Upper lobe of left lung (tissue), 6 donors: ENCODE results near the gene ABCD1. TPM values are rescaled to one million over a fixed set of nuclear protein-coding genes. Genes with fewer than 3 reads are reported as not detected.
"Not testable (repeated sequence)": the region's sequence is repeated elsewhere in the genome, so short reads cannot be mapped to it uniquely, and the experiment has no call there.

Experiments
- ATAC-seq, 2 donors: fragments of 200-7000 bp; cut with Tn5 transposase; one replicate each; pipeline ENCODE4 v1.9.1; 2022; ENCODE audit warnings: mild to moderate bottlenecking in 2 of 2, moderate library complexity in 2 of 2; ENCODE audit not compliant: low FRiP score in 2 of 2
- DNase-seq, 2 donors: peaks; one replicate each; pipeline ENCODE4 v3.0.0-alpha.2; 2019 to 2020
- H3K27ac ChIP-seq, 4 donors: fragments of 200-600 bp; sonication (generic); one replicate each; pipeline ENCODE4 v1.5.1; 2016 to 2019
- H3K27me3 ChIP-seq, 4 donors: fragments of 200-600 bp; sonication (generic); one replicate each; pipeline ENCODE4 v1.5.1; 2017 to 2019
- H3K36me3 ChIP-seq, 4 donors: fragments of 200-600 bp; sonication (generic); one replicate each; pipeline ENCODE4 v1.5.1; 2016 to 2019
- H3K4me1 ChIP-seq, 4 donors: fragments of 200-600 bp; sonication (generic); one replicate each; pipeline ENCODE4 v1.5.1; 2018 to 2019
- H3K4me3 ChIP-seq, 4 donors: fragments of 200-600 bp; sonication (generic); one replicate each; pipeline ENCODE4 v1.5.1; 2017 to 2019; ENCODE audit warnings: mild to moderate bottlenecking in 2 of 4, moderate library complexity in 1 of 4
- H3K9me3 ChIP-seq, 4 donors: fragments of 200-600 bp; sonication (generic); one replicate each; pipeline ENCODE4 v1.5.1; 2018 to 2019
- EP300 ChIP-seq, 4 donors: sonication (generic); formaldehyde crosslinking; IDR thresholded peaks; one replicate each; pipeline ENCODE4 v1.5.1; 2017; ENCODE audit warnings: antibody characterized with exemption in 4 of 4, control low read depth in 2 of 4
- POLR2A ChIP-seq, 4 donors: fragments of 450-650 bp; IDR thresholded peaks; one replicate each; pipeline ENCODE4 v1.5.1; 2016 to 2017; ENCODE audit warnings: antibody characterized with exemption in 4 of 4, mild to moderate bottlenecking in 2 of 4
- POLR2AphosphoS5 ChIP-seq, 2 donors: sonication (generic); formaldehyde crosslinking; IDR thresholded peaks; one replicate each; pipeline ENCODE4 v1.5.1; 2017; ENCODE audit warnings: antibody characterized with exemption in 2 of 2
- WGBS, 2 donors: methylation state at CpG; one replicate each; pipeline ENCODE4 v1.1.5; 2017 to 2018; 5-methylcytosine and 5-hydroxymethylcytosine counted together
- total RNA-seq, 6 donors: library from RNA; depleted of rRNA in 4 of 6; stranded (reverse); fragments of >200 nt in 4 of 6; gene quantifications; one replicate each; pipeline versions ENCODE4 v1.1.0 to v1.2.1, GENCODE V29; 2016 to 2021
- TF ChIP-seq, protein P1 (sequence below), 6 experiments: fragments of 450-650 bp in 4 of 6; fragments of 200-600 bp in 2 of 6; sonication (generic) in 2 of 6; IDR thresholded peaks; one replicate each; pipeline ENCODE4 v1.5.1; 2016 to 2019; ENCODE audit warnings: antibody characterized with exemption in 6 of 6
- donor health status: DM: no; HTN: no; CAD: no; lungs with moderate emphysema.
- donor health status: DM: no; HTN: yes; CAD: no; lungs with severe emphysema.

The ABCD1 gene
- total RNA-seq, 6 donors from 2014 or later, result 9.8 to 28.1 (median 17.9) TPM

DNA sequence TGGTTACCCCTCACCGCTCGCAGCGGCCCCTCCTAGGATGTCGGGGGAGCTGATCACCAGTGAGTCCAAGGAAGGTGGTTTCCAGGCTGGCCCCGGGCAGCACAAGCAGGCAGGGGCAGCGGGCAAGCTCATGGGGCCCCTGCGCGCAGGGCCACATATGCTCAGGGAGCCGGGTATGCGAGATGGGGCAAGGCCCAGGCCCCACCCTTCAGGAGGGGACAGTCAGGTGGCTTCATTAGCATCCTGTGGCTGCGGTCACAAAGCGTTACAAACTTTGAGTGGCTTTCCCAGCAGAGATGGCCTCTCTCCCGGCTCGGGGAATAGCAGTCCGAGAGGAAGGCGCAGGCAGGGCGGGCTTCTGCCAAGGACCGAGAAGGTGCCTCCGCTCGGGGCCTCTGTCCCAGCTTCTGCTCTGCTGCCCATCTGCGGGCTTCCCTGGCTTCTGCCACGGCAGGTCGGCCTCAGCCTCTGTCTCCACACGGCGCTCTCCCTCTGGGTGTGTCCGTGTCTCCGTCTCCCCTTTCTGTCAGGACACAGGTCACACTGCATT, 13.5 kb downstream of the ABCD1 start:
- H3K9me3 ChIP-seq, result no peaks in the 10 kb centered on the region
- no peak overlapping the region for H3K27ac ChIP-seq
- H3K4me3 ChIP-seq, result no peak overlapping the region
- no peaks in the 10 kb centered on the region for H3K4me1 ChIP-seq
- TF ChIP-seq EP300 (IDR thresholded peaks at IDR 0.05) (no peak), POLR2AphosphoS5 (IDR thresholded peaks at IDR 0.05) (no peak), POLR2A (IDR thresholded peaks at IDR 0.05) (no peak)
- TF ChIP-seq, protein P1, sequence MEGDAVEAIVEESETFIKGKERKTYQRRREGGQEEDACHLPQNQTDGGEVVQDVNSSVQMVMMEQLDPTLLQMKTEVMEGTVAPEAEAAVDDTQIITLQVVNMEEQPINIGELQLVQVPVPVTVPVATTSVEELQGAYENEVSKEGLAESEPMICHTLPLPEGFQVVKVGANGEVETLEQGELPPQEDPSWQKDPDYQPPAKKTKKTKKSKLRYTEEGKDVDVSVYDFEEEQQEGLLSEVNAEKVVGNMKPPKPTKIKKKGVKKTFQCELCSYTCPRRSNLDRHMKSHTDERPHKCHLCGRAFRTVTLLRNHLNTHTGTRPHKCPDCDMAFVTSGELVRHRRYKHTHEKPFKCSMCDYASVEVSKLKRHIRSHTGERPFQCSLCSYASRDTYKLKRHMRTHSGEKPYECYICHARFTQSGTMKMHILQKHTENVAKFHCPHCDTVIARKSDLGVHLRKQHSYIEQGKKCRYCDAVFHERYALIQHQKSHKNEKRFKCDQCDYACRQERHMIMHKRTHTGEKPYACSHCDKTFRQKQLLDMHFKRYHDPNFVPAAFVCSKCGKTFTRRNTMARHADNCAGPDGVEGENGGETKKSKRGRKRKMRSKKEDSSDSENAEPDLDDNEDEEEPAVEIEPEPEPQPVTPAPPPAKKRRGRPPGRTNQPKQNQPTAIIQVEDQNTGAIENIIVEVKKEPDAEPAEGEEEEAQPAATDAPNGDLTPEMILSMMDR (IDR thresholded peaks at IDR 0.05), result no peak
- 95% methylated on average over 20 of the region's 27 CpGs; no CpG with 5 or more reads in 1 of the 2 donors for whole genome bisulfite sequencing, 2 donors
- H3K27me3 ChIP-seq, result no peaks in the 10 kb centered on the region
- no peak for DNase-seq
- peaks cover 0 to 25% (median 12%) of the 10 kb centered on the region in 4 donors for H3K36me3 ChIP-seq
- ATAC-seq, result no peak

- TF ChIP-seq POLR2A (IDR thresholded peaks at IDR 0.05) (no peak), POLR2AphosphoS5 (IDR thresholded peaks at IDR 0.05) (no peak), EP300 (IDR thresholded peaks at IDR 0.05) (no peak)
- TF ChIP-seq, protein P1 (IDR thresholded peaks at IDR 0.05), result no peak
- Histone ChIP-seq H3K9me3 (no peaks in the 10 kb centered on the region), H3K27ac (no peak overlapping the region), H3K27me3 (no peaks in the 10 kb centered on the region), H3K36me3 (peaks cover 0 to 25% (median 12%) of the 10 kb centered on the region in 4 donors), H3K4me3 (no peak overlapping the region), H3K4me1 (peaks cover 0 to 12% (median 3%) of the 10 kb centered on the region in 4 donors)
- no peak for DNase-seq
- ATAC-seq, result peak in 1 of 2 donors; percentile 62
- WGBS, 2 donors, result 81 to 100% methylated on average over 4 to 19 of the region's 29 CpGs
Measured at GRCh38 chrX:153739754-153740486, 15.3 kb downstream of the ABCD1 start.

- Histone ChIP-seq H3K36me3 (peaks cover 0 to 25% (median 12%) of the 10 kb centered on the region in 4 donors), H3K27ac (no peak overlapping the region), H3K27me3 (no peaks in the 10 kb centered on the region), H3K4me3 (no peak overlapping the region), H3K4me1 (peaks cover 0 to 12% (median 3%) of the 10 kb centered on the region in 4 donors), H3K9me3 (no peaks in the 10 kb centered on the region)
- ATAC-seq (no peak), DNase-seq (no peak)
- TF ChIP-seq EP300 (IDR thresholded peaks at IDR 0.05) (no peak), POLR2AphosphoS5 (IDR thresholded peaks at IDR 0.05) (no peak), POLR2A (IDR thresholded peaks at IDR 0.05) (no peak)
- TF ChIP-seq, protein P1 (IDR thresholded peaks at IDR 0.05), result no peak
- WGBS, 2 donors, result 86% methylated on average over 10 of the region's 16 CpGs; no CpG with 5 or more reads in 1 of the 2 donors
Measured at GRCh38 chrX:153740631-153741222, 16.1 kb downstream of the ABCD1 start.

- peaks cover 0 to 12% (median 3%) of the 10 kb centered on the region in 4 donors for H3K4me1 ChIP-seq
- H3K27me3 ChIP-seq, result no peaks in the 10 kb centered on the region
- ATAC-seq (no peak), DNase-seq (peak in 1 of 2 donors; percentile 42)
- TF ChIP-seq POLR2AphosphoS5 (IDR thresholded peaks at IDR 0.05), result no peak
- no peaks in the 10 kb centered on the region for H3K9me3 ChIP-seq
- H3K27ac ChIP-seq, result no peak overlapping the region
- WGBS, 2 donors, result 83 to 90% methylated on average over 2 to 10 of the region's 14 CpGs
- no peak overlapping the region for H3K4me3 ChIP-seq
- H3K36me3 ChIP-seq, result peaks cover 0 to 19% (median 9%) of the 10 kb centered on the region in 4 donors
Measured at GRCh38 chrX:153741446-153741845, 16.8 kb downstream of the ABCD1 start.

DNA sequence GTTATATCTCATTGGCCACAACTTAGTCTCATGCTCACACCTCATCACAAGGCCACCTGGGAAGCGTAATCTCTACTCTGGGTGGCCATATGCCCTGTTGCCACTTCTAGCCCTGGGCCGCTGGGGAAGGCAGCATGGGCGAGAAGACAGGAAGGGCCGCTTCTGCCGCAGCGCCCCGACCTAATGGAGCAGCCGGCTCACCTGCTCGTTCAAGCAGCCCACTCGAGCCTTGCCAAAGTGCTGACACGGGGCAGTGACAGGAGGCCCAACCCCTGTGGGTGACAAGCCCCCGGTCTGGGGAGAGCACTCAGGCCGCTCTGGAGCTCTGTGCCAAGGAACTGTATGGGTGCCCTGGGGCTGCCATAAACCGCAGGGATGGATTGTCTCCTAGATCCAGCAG, 17.5 kb downstream of the ABCD1 start:
- not testable (repeated sequence) for DNase-seq, ATAC-seq, H3K4me3 ChIP-seq, H3K9me3 ChIP-seq, H3K27ac ChIP-seq, H3K27me3 ChIP-seq
- WGBS, 2 donors, result 92% methylated on average over 3 of the region's 14 CpGs; no CpG with 5 or more reads in 1 of the 2 donors
- Histone ChIP-seq H3K4me1 (peaks cover 0 to 12% (median 3%) of the 10 kb centered on the region in 4 donors), H3K36me3 (peaks cover 0 to 13% (median 6%) of the 10 kb centered on the region in 4 donors)

DNA sequence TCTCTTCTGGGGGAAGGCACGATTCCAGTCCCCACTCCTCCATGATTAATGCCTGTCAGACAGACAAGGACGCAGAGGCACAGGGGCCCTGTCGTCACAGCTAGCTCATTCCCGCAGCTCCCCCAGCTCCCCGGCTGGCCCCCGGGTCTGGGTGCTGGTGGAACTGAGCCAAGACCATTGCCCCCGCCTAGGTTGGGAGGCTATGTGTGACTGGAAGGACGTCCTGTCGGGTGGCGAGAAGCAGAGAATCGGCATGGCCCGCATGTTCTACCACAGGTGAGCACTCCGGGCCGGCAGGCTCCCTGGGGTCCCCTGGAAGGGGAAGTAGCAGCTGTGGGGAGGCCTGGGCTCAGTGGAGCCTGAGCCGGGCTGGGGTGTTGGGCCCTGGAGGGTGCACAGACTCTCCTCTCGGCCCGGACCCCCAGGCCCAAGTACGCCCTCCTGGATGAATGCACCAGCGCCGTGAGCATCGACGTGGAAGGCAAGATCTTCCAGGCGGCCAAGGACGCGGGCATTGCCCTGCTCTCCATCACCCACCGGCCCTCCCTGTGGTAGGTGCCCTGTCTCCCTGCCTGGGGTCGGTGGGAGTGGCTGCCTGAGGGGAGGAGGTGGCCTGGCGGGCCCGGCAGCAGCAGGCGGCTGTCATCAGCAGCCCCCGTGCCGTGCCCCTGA, 18.3 kb downstream of the ABCD1 start:
- peaks cover 0 to 13% (median 2%) of the 10 kb centered on the region in 4 donors for H3K36me3 ChIP-seq
- DNase-seq, result peak in 1 of 2 donors; percentile 52
- H3K27me3 ChIP-seq, H3K9me3 ChIP-seq, ATAC-seq, H3K4me3 ChIP-seq: not testable (repeated sequence)
- peak overlapping the region in 2 of 4 donors; percentile 15 to 49 for H3K27ac ChIP-seq
- H3K4me1 ChIP-seq, result peaks cover 0 to 12% (median 3%) of the 10 kb centered on the region in 4 donors
- WGBS, 2 donors, result 80% methylated on average over 25 of the region's 32 CpGs; no CpG with 5 or more reads in 1 of the 2 donors
